Keratinocyte (primary cell): Measurements from ENCODE around the gene SLC16A4.

Experiments
- CTCF ChIP-seq, 3 experiments: IDR thresholded peaks in 1 of 3; conservative IDR thresholded peaks in 1 of 3; optimal IDR thresholded peaks in 1 of 3; 2 replicates in 2 of 3; 3 replicates in 1 of 3; pipeline versions ENCODE3 to v1.5.1; 2011; ENCODE audit warnings: low read length in 3 of 3, mild to moderate bottlenecking in 3 of 3, moderate library complexity in 2 of 3, control low read depth in 1 of 3, inconsistent platforms in 1 of 3; ENCODE audit not compliant: insufficient read depth in 2 of 3; ENCODE audit errors: extremely low read depth in 1 of 3
- EZH2 ChIP-seq: IDR thresholded peaks from one replicate; pipeline ENCODE4 v1.6.1; 2012; ENCODE audit warnings: inconsistent platforms, mild to moderate bottlenecking, low read length, moderate library complexity

DNA sequence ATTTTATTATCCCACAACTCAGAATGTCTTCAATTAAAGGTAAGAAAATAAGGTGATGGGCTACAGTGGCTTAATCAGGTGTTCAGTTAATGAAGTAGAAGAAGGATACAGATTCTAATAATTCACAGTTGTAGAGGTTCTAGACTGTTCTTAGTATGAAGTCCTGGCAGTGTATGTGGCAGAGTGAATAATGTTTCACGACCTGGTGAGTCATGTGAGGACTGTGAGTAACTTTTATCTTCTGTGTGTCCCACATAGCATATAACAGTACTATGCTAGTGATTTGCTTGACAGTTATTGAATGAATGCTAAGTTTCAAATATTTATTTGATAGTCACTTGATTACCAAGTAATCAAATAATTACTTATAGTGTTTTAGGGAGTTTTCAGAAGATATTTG, 20.0 kb downstream of the SLC16A4 start:
- TF ChIP-seq CTCF (optimal IDR thresholded peaks at IDR 0.05 in 1 of 3, IDR thresholded peaks at IDR 0.05 in 1 of 3, conservative IDR thresholded peaks at IDR 0.05 in 1 of 3; ENCODE audit: extremely low read depth in 1 of 3, insufficient read depth in 2 of 3, low read length in 3 of 3) (no peak), EZH2 (no peak)
